GM12878 (cell line): ENCODE data around the gene GSTM5. TPM values are rescaled to one million over a fixed set of nuclear protein-coding genes. Genes with fewer than 3 reads are reported as not detected.

Experiments used
- ATAC-seq: fragments of 200-7000 bp; cut with Tn5 transposase; 3 replicates; pipeline ENCODE4 v1.9.1; 2020; ENCODE audit warnings: mild to moderate bottlenecking, moderate library complexity
- BruUV-seq: library from RNA; stranded (reverse); fragments of 400-500 nt; replicated peaks from 2 replicates; lab custom pipeline; 2021; lab: Mats Ljungman, UMichigan
- CTCF ChIA-PET: fragments of 300-600 bp; sonication (Branson Sonifier 250); formaldehyde crosslinking; extraction: SDS; loops from one replicate; lab custom pipeline; 2021; ENCODE audit warnings: inconsistent platforms; lab: Yijun Ruan, JAX
- POLR2A ChIA-PET: fragments of 350-600 bp; formaldehyde crosslinking; extraction: SDS; loops from one replicate; lab custom pipeline; 2021; ENCODE audit warnings: inconsistent platforms; lab: Charles Lee
- RAD21 ChIA-PET: fragments of 300-600 bp; sonication (Branson Sonifier 250); formaldehyde crosslinking; loops from one replicate; lab custom pipeline; 2023; ENCODE audit warnings: antibody characterized with exemption; ENCODE audit not compliant: unreplicated experiment; lab: Charles Lee
- SMC1A ChIA-PET: fragments of 300-600 bp; sonication (Branson Sonifier 250); formaldehyde crosslinking; loops from one replicate; lab custom pipeline; 2023; ENCODE audit not compliant: unreplicated experiment, uncharacterized antibody; lab: Charles Lee
- DNase-seq: peaks from one replicate; pipeline ENCODE4 v3.0.0-alpha.2; 2011; ENCODE audit warnings: low read depth, low spot score
- FAIRE-seq: peaks from 3 replicates; lab custom pipeline; 2011; peaks lifted over from hg19 to GRCh38; lab: Jason Lieb, UNC
- H2AFZ ChIP-seq: 2 replicates; pipeline ENCODE4 v1.6.0; 2011; ENCODE audit warnings: low read depth, low read length, control low read depth; ENCODE audit not compliant: control insufficient read depth
- H3K27ac ChIP-seq: 2 replicates; pipeline ENCODE4 v1.5.1; 2011; ENCODE audit warnings: control low read depth; ENCODE audit not compliant: control insufficient read depth, insufficient read depth
- H3K27me3 ChIP-seq, 2 experiments: replicated peaks in 1 of 2; 2 replicates each; pipeline versions ENCODE4 v1.6.0 to v1.6.1; 2011; ENCODE audit warnings: low read length in 1 of 2; ENCODE audit not compliant: control insufficient read depth in 2 of 2, insufficient read depth in 2 of 2
- H3K36me3 ChIP-seq, 2 experiments: 2 replicates each; pipeline ENCODE4 v1.5.1; 2011; ENCODE audit warnings: low read length in 1 of 2; ENCODE audit not compliant: control insufficient read depth in 2 of 2, insufficient read depth in 2 of 2
- H3K4me1 ChIP-seq: 2 replicates; pipeline ENCODE4 v1.6.1; 2011; ENCODE audit warnings: mild to moderate bottlenecking, low read length, moderate library complexity, mixed read lengths; ENCODE audit not compliant: control insufficient read depth, insufficient read depth
- H3K4me2 ChIP-seq: 2 replicates; pipeline ENCODE4 v1.6.0; 2011; ENCODE audit warnings: control low read depth; ENCODE audit not compliant: control insufficient read depth, insufficient read depth
- H3K4me3 ChIP-seq: fragments of 200-600 bp; sonication (generic); 2 replicates; pipeline ENCODE4 v1.5.1; 2016
- H3K79me2 ChIP-seq: 2 replicates; pipeline ENCODE4 v1.6.0; 2011; ENCODE audit warnings: low read length; ENCODE audit not compliant: control insufficient read depth, insufficient read depth
- H3K9ac ChIP-seq: 2 replicates; pipeline ENCODE4 v1.8.0; 2011; ENCODE audit warnings: low read length, control low read depth, mixed read lengths; ENCODE audit not compliant: control insufficient read depth, insufficient read depth
- H3K9me3 ChIP-seq: replicated peaks from 3 replicates; pipeline ENCODE4 v1.5.1; 2011; ENCODE audit warnings: mild to moderate bottlenecking, low read length; ENCODE audit not compliant: control insufficient read depth, insufficient read depth
- H4K20me1 ChIP-seq: 2 replicates; pipeline ENCODE4 v1.6.0; 2011; ENCODE audit not compliant: control insufficient read depth, insufficient read depth
- ASH2L ChIP-seq: fragments of 300-600, 200-600 bp; sonication (generic); IDR thresholded peaks from 2 replicates; pipeline ENCODE4 v1.6.1; 2017; ENCODE audit warnings: low read depth, mild to moderate bottlenecking, borderline replicate concordance
- ATF2 ChIP-seq: IDR thresholded peaks from 2 replicates; pipeline ENCODE4 v1.6.1; 2012; ENCODE audit warnings: low read length, inconsistent platforms
- ATF3 ChIP-seq: IDR thresholded peaks from 2 replicates; pipeline ENCODE4 v1.6.1; 2011; ENCODE audit warnings: low read depth, mild to moderate bottlenecking, low read length, moderate library complexity, borderline replicate concordance; ENCODE audit errors: extremely low read depth
- ATF7 ChIP-seq: fragments of 450-650 bp; IDR thresholded peaks from 2 replicates; pipeline ENCODE4 v1.6.1; 2016; ENCODE audit warnings: low read depth, mild to moderate bottlenecking
- BACH1 ChIP-seq: fragments of 450-650 bp; IDR thresholded peaks from 2 replicates; pipeline ENCODE4 v1.6.1; 2017; ENCODE audit warnings: mild to moderate bottlenecking, borderline replicate concordance
- BRCA1 ChIP-seq: IDR thresholded peaks from 2 replicates; pipeline ENCODE4 v1.6.1; 2011; ENCODE audit warnings: low read depth, low read length, improper control_type of control experiment
- CHD1 ChIP-seq: IDR thresholded peaks from 2 replicates; pipeline ENCODE4 v1.6.1; 2012; ENCODE audit warnings: low read depth, low read length, improper control_type of control experiment
- CREB1 ChIP-seq: IDR thresholded peaks from 2 replicates; pipeline ENCODE4 v1.6.1; 2012; ENCODE audit warnings: low read depth, mild to moderate bottlenecking, inconsistent platforms
- GABPA ChIP-seq: IDR thresholded peaks from 2 replicates; pipeline ENCODE4 v1.6.1; 2014; ENCODE audit warnings: antibody characterized with exemption, low read depth, mild to moderate bottlenecking, inconsistent platforms
- IKZF1 ChIP-seq: fragments of 450-650 bp; conservative IDR thresholded peaks from 2 replicates; pipeline ENCODE4 v1.6.1; 2017; ENCODE audit warnings: antibody characterized with exemption, mild to moderate bottlenecking
- MLLT1 ChIP-seq: fragments of 450-650 bp; IDR thresholded peaks from 2 replicates; pipeline ENCODE4 v1.6.1; 2016; ENCODE audit warnings: mild to moderate bottlenecking
- NBN ChIP-seq: fragments of 450-650 bp; IDR thresholded peaks from 2 replicates; pipeline ENCODE4 v1.6.1; 2016
- PAX5 ChIP-seq: IDR thresholded peaks from 2 replicates; pipeline ENCODE4 v1.6.1; 2011; ENCODE audit warnings: low read depth, low read length, borderline replicate concordance
- RAD21 ChIP-seq: IDR thresholded peaks from 2 replicates; pipeline ENCODE4 v1.6.1; 2011; ENCODE audit warnings: mild to moderate bottlenecking, low read depth, low read length, moderate library complexity; ENCODE audit not compliant: insufficient read depth
- REST ChIP-seq: IDR thresholded peaks from 2 replicates; pipeline ENCODE4 v1.6.1; 2012; ENCODE audit warnings: mild to moderate bottlenecking, low read depth, low read length
- SKIL ChIP-seq: fragments of 450-650 bp; IDR thresholded peaks from 2 replicates; pipeline ENCODE4 v1.6.1; 2017; ENCODE audit warnings: mild to moderate bottlenecking, low read depth, inconsistent platforms; ENCODE audit not compliant: poor library complexity, severe bottlenecking
- ZNF207 ChIP-seq: fragments of 450-650 bp; IDR thresholded peaks from 2 replicates; pipeline ENCODE4 v1.6.1; 2014; ENCODE audit warnings: antibody characterized with exemption, mild to moderate bottlenecking, borderline replicate concordance
- WGBS: methylation state at CpG from one replicate; pipeline ENCODE4 v1.1.6; 2016; ENCODE audit warnings: low lambda C conversion rate; ENCODE audit not compliant: insufficient replicate concordance, insufficient coverage; ENCODE audit errors: missing lambda C conversion rate; 5-methylcytosine and 5-hydroxymethylcytosine counted together
- in situ Hi-C: fragments of 300-500 bp; cut with MboI; formaldehyde crosslinking; loops from 9 replicates; pipeline ENCODE4 v1.14.3; 2018; ENCODE audit warnings: mixed read lengths
- intact Hi-C: fragments of 100-400 bp; cut with micrococcal nuclease; formaldehyde crosslinking; loops from one replicate; pipeline ENCODE4 v1.14.2; 2022; ENCODE audit not compliant: unreplicated experiment
- polyA plus RNA-seq, 11 experiments: library from polyadenylated mRNA; depleted of rRNA in 4 of 11; unstranded in 6 of 11; stranded (reverse) in 5 of 11; fragments of >200 nt; fragmentation: Nextera tagmentation in 4 of 11; fragmentation: Illumina TruSeq in 1 of 11; extraction: Ambion mirVana in 4 of 11; extraction: Trizol in 1 of 11; gene quantifications; 1 replicate in 1 of 11; 2 replicates in 10 of 11; pipeline versions ENCODE4 v1.2.1 to v1.2.3, GENCODE V29; 2011 to 2016; ENCODE audit warnings: inconsistent platforms in 2 of 11, missing spikeins in 2 of 11, low read depth in 1 of 11
- total RNA-seq, 4 experiments: library from RNA; depleted of rRNA in 3 of 4; stranded (reverse); fragments of >200 nt in 3 of 4; fragmentation: Illumina TruSeq in 1 of 4; extraction: Trizol in 1 of 4; gene quantifications; 2 replicates each; pipeline versions ENCODE4 v1.2.1 to v1.2.3, GENCODE V29; 2013 to 2021

The GSTM5 gene
- total and polyA plus RNA-seq, 10 of the 15 experiments (the other 5 are each of a cell fraction or from before 2014, with no cell fraction given), result 0.10 to 0.37 (median 0.26) TPM; not detected in 1

- no peak overlapping the region for H3K9ac ChIP-seq
- no peak overlapping the region for H2AFZ ChIP-seq
- no peak for ATAC-seq
- intact Hi-C loops, result no loop called here
- no peaks in the 10 kb centered on the region; the same call in 2 of the 3 replicates for H3K9me3 ChIP-seq
- H3K4me3 ChIP-seq, result no peak overlapping the region
- in situ Hi-C loops, result no loop called here
- no peak overlapping the region for H3K27ac ChIP-seq
- no peak for DNase-seq
- no peaks in the 10 kb centered on the region for H4K20me1 ChIP-seq
- H3K79me2 ChIP-seq, result no peaks in the 10 kb centered on the region
- H3K4me2 ChIP-seq, result no peak overlapping the region
- 24% methylated on average over 4 of the region's 6 CpGs for WGBS
- H3K27me3 ChIP-seq, result peaks cover 8 to 13% of the 10 kb centered on the region in 2 experiments
- no peaks in the 10 kb centered on the region for H3K36me3 ChIP-seq
- ChIA-PET SMC1A (no interaction called here), RAD21 (no interaction called here), POLR2A (no interaction called here), CTCF (interaction anchor here (0.6 kb wide), 1 partner anchor 629 kb away, joined by 3 read pairs; no protein-coding TSS in a partner anchor)
- no peak for FAIRE-seq
- no peaks in the 10 kb centered on the region for H3K4me1 ChIP-seq
- no TSS peak for BruUV-seq
- TF ChIP-seq ATF7, result no peak
- no peak for TF ChIP-seq BACH1
- TF ChIP-seq ATF2, result no peak
- TF ChIP-seq MLLT1, result no peak
- TF ChIP-seq IKZF1, result no peak
- TF ChIP-seq SKIL, result no peak
- no peak for TF ChIP-seq RAD21
- TF ChIP-seq REST, result no peak
- no peak for TF ChIP-seq ATF3
- no peak for TF ChIP-seq NBN
- TF ChIP-seq BRCA1, result no peak
- no peak for TF ChIP-seq ZNF207
- no peak for TF ChIP-seq CREB1
- TF ChIP-seq CHD1, result no peak
- no peak for TF ChIP-seq ASH2L
- no peak for TF ChIP-seq PAX5
- no peak for TF ChIP-seq GABPA
Measured at GRCh38 chr1:109750920-109751319, 38.9 kb downstream of the GSTM5 start.
